MM.1S (cell line): ENCODE measurements around the gene SYT5.

Experiments
- DNase-seq: peaks from one replicate; pipeline ENCODE4 v3.0.0-alpha.2; 2015
- H2AFZ ChIP-seq: fragments of 300-600 bp; sonication (generic); 2 replicates; pipeline ENCODE4 v1.6.0; 2016; ENCODE audit warnings: antibody characterized with exemption, low read length
- H3F3A ChIP-seq: fragments of 300-600 bp; sonication (generic); 2 replicates; pipeline ENCODE4 v1.6.1; 2016; ENCODE audit warnings: mild to moderate bottlenecking, antibody characterized with exemption, low read length, moderate library complexity, mixed read lengths; ENCODE audit not compliant: insufficient read depth
- H3K27ac ChIP-seq: fragments of 300-600 bp; sonication (generic); 2 replicates; pipeline ENCODE4 v1.5.1; 2016; ENCODE audit warnings: mild to moderate bottlenecking, low read length
- H3K27me3 ChIP-seq: fragments of 300-600 bp; sonication (generic); replicated peaks from 2 replicates; pipeline ENCODE4 v1.6.0; 2016; ENCODE audit warnings: low read length; ENCODE audit not compliant: insufficient read depth
- H3K36me3 ChIP-seq: fragments of 300-600 bp; sonication (generic); replicated peaks from 2 replicates; pipeline ENCODE4 v1.6.1; 2016; ENCODE audit warnings: mild to moderate bottlenecking, low read length, mixed read lengths; ENCODE audit not compliant: insufficient read depth
- H3K4me1 ChIP-seq: fragments of 300-600 bp; sonication (generic); 2 replicates; pipeline ENCODE4 v1.6.1; 2016; ENCODE audit warnings: low read length, mixed read lengths
- H3K4me2 ChIP-seq: fragments of 300-600 bp; sonication (generic); 2 replicates; pipeline ENCODE4 v1.6.0; 2016; ENCODE audit warnings: low read depth, low read length
- H3K4me3 ChIP-seq: fragments of 300-600 bp; sonication (generic); 2 replicates; pipeline ENCODE4 v1.5.1; 2016; ENCODE audit warnings: low read length, mixed read lengths
- H3K79me2 ChIP-seq: fragments of 300-600 bp; sonication (generic); 2 replicates; pipeline ENCODE4 v1.6.1; 2016; ENCODE audit warnings: mixed run types, low read length, mixed read lengths
- H3K9ac ChIP-seq: fragments of 300-600 bp; sonication (generic); 2 replicates; pipeline ENCODE4 v1.6.1; 2016; ENCODE audit warnings: low read length, mixed read lengths
- H3K9me2 ChIP-seq: fragments of 300-600 bp; sonication (generic); replicated peaks from 2 replicates; pipeline ENCODE4 v1.6.1; 2016; ENCODE audit warnings: mild to moderate bottlenecking, low read length, mixed read lengths; ENCODE audit not compliant: insufficient read depth
- H3K9me3 ChIP-seq: fragments of 300-600 bp; sonication (generic); replicated peaks from 2 replicates; pipeline ENCODE4 v1.6.1; 2016; ENCODE audit warnings: mild to moderate bottlenecking, low read length, mixed read lengths; ENCODE audit not compliant: insufficient read depth
- H4K20me1 ChIP-seq: fragments of 300-600 bp; sonication (generic); 2 replicates; pipeline ENCODE4 v1.6.1; 2016; ENCODE audit warnings: mild to moderate bottlenecking, low read length, moderate library complexity, mixed read lengths; ENCODE audit not compliant: insufficient read depth
- CTCF ChIP-seq: fragments of 300-600 bp; sonication (generic); IDR thresholded peaks from 2 replicates; pipeline ENCODE4 v1.5.1; 2016; ENCODE audit warnings: antibody characterized with exemption, low read length, mixed read lengths
- EZH2 ChIP-seq: fragments of 300-600 bp; sonication (generic); optimal IDR thresholded peaks from 2 replicates; pipeline ENCODE3; 2017; ENCODE audit warnings: low read depth, mild to moderate bottlenecking, antibody characterized with exemption, low read length, mixed read lengths
- EZH2phosphoT487 ChIP-seq: fragments of 300-600 bp; sonication (generic); IDR thresholded peaks from 2 replicates; pipeline ENCODE4 v1.6.1; 2018; ENCODE audit warnings: antibody characterized with exemption, low read length

SYT5 gene

DNA sequence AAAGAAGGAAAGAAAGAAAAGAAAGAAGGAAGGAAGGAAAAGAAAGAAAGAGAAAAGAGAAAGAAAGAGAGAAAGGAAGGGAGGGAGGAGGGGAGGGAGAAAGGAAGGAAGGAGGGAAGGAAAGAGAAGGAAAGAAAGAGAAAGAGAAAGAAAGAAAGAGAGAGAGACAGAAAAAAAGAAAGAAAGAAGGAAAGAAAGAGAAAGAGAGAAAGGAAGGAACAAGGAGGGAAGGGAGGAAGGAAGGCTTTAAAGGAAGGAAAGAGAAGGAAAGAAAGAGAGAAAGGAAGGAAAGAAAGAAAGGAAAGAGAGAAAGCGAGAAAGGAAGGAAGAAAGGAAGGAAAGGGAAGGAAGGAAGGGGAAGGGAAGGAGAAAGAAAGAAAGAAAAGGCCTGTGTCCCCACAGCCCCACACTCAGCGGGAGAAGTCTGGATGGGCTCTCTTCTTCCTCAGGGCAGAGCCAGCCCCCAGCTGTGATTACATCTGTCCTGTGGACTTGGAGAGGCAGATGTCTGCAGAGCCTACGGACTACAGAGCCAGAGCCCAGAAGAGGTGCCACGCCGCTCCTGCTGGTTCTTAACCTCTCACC, 19.6 kb upstream of the SYT5 start:
- Histone ChIP-seq H3K9ac (no peak overlapping the region), H3K9me3 (no peaks in the 10 kb centered on the region), H3K9me2 (no peaks in the 10 kb centered on the region), H3K27ac (no peak overlapping the region), H3F3A (no peaks in the 10 kb centered on the region), H4K20me1 (no peaks in the 10 kb centered on the region), H3K4me2 (no peak overlapping the region), H3K4me3 (no peak overlapping the region), H3K79me2 (no peaks in the 10 kb centered on the region), H3K36me3 (no peaks in the 10 kb centered on the region), H3K27me3 (peaks cover 89% of the 10 kb centered on the region), H3K4me1 (no peaks in the 10 kb centered on the region), H2AFZ (no peak overlapping the region)
- TF ChIP-seq CTCF (no peak), EZH2 (no peak), EZH2phosphoT487 (no peak)
- DNase-seq = no peak

GRCh38 chr19:55198651-55199050, 18.6 kb upstream of the SYT5 start:
- no peaks in the 10 kb centered on the region for H3K4me1 ChIP-seq
- H3K9ac ChIP-seq = no peak overlapping the region
- H3K79me2 ChIP-seq = no peaks in the 10 kb centered on the region
- H3K4me2 ChIP-seq = no peak overlapping the region
- no peak overlapping the region for H3K4me3 ChIP-seq
- no peaks in the 10 kb centered on the region for H4K20me1 ChIP-seq
- peaks cover 89% of the 10 kb centered on the region for H3K27me3 ChIP-seq
- no peaks in the 10 kb centered on the region for H3K9me3 ChIP-seq
- H3K36me3 ChIP-seq = no peaks in the 10 kb centered on the region
- H2AFZ ChIP-seq = no peak overlapping the region
- no peak overlapping the region for H3K27ac ChIP-seq
- no peak for DNase-seq
- TF ChIP-seq CTCF (no peak), EZH2phosphoT487 (no peak), EZH2 (no peak)
- no peaks in the 10 kb centered on the region for H3K9me2 ChIP-seq
- H3F3A ChIP-seq = no peaks in the 10 kb centered on the region

DNA sequence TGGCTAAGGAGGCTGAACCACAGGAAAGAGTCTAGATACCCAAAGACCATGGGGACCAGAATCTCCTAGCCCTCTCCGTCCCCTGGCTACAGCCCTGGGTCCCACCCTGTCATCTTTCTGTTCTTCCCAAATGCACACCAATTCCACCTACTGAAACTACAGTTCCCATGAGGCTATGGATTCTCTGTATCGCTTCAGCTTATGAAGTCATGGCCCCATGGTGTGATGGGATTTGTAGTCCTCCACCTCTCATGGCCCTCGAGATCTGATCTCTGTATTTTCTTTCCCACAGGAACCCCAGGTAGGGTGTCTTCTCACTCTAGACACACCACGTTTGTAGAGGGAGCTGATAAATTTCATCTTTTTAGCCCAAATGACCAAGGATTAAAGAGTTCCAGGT, 17.4 kb upstream of the SYT5 start:
- Histone ChIP-seq H3K9ac (no peak overlapping the region), H3K4me2 (no peak overlapping the region), H3K27me3 (peaks cover 96% of the 10 kb centered on the region), H3K9me3 (no peaks in the 10 kb centered on the region), H3K36me3 (no peaks in the 10 kb centered on the region), H3K27ac (no peak overlapping the region), H3K4me3 (no peak overlapping the region), H3K9me2 (no peaks in the 10 kb centered on the region), H2AFZ (no peak overlapping the region), H3F3A (no peaks in the 10 kb centered on the region), H4K20me1 (no peaks in the 10 kb centered on the region), H3K4me1 (no peaks in the 10 kb centered on the region), H3K79me2 (no peaks in the 10 kb centered on the region)
- no peak for DNase-seq
- TF ChIP-seq EZH2 (no peak), CTCF (no peak), EZH2phosphoT487 (no peak)
